Hepatocyte (in vitro differentiated cells): ENCODE results near the gene CMTM5.

Experiments used
- EZH2 ChIP-seq: fragments of 200-600 bp; sonication (generic); IDR thresholded peaks from 2 replicates; pipeline ENCODE4 v1.6.1; 2016; ENCODE audit warnings: antibody characterized with exemption, mild to moderate bottlenecking, borderline replicate concordance
- EZH2phosphoT487 ChIP-seq: fragments of 200-600 bp; sonication (generic); IDR thresholded peaks from one replicate; pipeline ENCODE4 v1.6.1; 2018; ENCODE audit warnings: antibody characterized with exemption, mild to moderate bottlenecking, low read depth, moderate library complexity; ENCODE audit not compliant: unreplicated experiment, severe bottlenecking
- TF ChIP-seq, protein P1 (sequence below): fragments of 200-600 bp; sonication (generic); IDR thresholded peaks from 2 replicates; pipeline ENCODE4 v1.5.1; 2016; ENCODE audit warnings: antibody characterized with exemption, mild to moderate bottlenecking; ENCODE audit not compliant: poor library complexity

GRCh38 chr14:23351681-23352505 is 25.0 kb upstream of the CMTM5 start:
- TF ChIP-seq, protein P1, sequence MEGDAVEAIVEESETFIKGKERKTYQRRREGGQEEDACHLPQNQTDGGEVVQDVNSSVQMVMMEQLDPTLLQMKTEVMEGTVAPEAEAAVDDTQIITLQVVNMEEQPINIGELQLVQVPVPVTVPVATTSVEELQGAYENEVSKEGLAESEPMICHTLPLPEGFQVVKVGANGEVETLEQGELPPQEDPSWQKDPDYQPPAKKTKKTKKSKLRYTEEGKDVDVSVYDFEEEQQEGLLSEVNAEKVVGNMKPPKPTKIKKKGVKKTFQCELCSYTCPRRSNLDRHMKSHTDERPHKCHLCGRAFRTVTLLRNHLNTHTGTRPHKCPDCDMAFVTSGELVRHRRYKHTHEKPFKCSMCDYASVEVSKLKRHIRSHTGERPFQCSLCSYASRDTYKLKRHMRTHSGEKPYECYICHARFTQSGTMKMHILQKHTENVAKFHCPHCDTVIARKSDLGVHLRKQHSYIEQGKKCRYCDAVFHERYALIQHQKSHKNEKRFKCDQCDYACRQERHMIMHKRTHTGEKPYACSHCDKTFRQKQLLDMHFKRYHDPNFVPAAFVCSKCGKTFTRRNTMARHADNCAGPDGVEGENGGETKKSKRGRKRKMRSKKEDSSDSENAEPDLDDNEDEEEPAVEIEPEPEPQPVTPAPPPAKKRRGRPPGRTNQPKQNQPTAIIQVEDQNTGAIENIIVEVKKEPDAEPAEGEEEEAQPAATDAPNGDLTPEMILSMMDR = peak; percentile 21
- TF ChIP-seq EZH2 (no peak), EZH2phosphoT487 (no peak)
